ENCODE results near the gene ZFR. TPM values are rescaled to one million over a fixed set of nuclear protein-coding genes. Genes with fewer than 3 reads are reported as not detected.

The ZFR gene
- polyA plus RNA-seq, 1 experiment, result 88.6 TPM

GRCh38 chr5:32329395-32329834, 115.1 kb downstream of the ZFR start:
- CTCF ChIA-PET, result interaction anchor here (0.5 to 6.0 kb wide), 32 partner anchors 9 to 505 kb away, joined by 3 to 145 read pairs (median 4); no protein-coding TSS in a partner anchor
- H3K27me3 ChIP-seq (ENCODE audit: control insufficient read depth, insufficient read depth, low read length), result no peaks in the 10 kb centered on the region
- peak; percentile 80 for TF ChIP-seq CTCF (IDR thresholded peaks at IDR 0.05; ENCODE audit: insufficient read depth, low read depth, low read length)
- H3K4me3 ChIP-seq (ENCODE audit: low read depth, low read length), result no peak overlapping the region
- no peak for DNase-seq (ENCODE audit: low read depth)
- H3K36me3 ChIP-seq (ENCODE audit: control insufficient read depth, insufficient read depth, low read length), result no peaks in the 10 kb centered on the region
- POLR2A ChIA-PET, result no interaction called here

GRCh38 chr5:32326216-32326772, 118.2 kb downstream of the ZFR start:
- TF ChIP-seq CTCF (IDR thresholded peaks at IDR 0.05; ENCODE audit: insufficient read depth, low read depth, low read length), result no peak
- Histone ChIP-seq H3K36me3 (ENCODE audit: control insufficient read depth, insufficient read depth, low read length) (no peaks in the 10 kb centered on the region), H3K27me3 (ENCODE audit: control insufficient read depth, insufficient read depth, low read length) (no peaks in the 10 kb centered on the region), H3K4me3 (ENCODE audit: low read depth, low read length) (no peak overlapping the region)
- DNase-seq (ENCODE audit: low read depth), result no peak
- ChIA-PET CTCF (interaction anchor here (6.0 kb wide), 1 partner anchor 94 kb away, joined by 145 read pairs; no protein-coding TSS in a partner anchor), POLR2A (no interaction called here)

GRCh38 chr5:32325616-32326015, 118.9 kb downstream of the ZFR start:
- CTCF ChIA-PET, result no interaction called here
- Histone ChIP-seq H3K36me3 (ENCODE audit: control insufficient read depth, insufficient read depth, low read length) (no peaks in the 10 kb centered on the region), H3K27me3 (ENCODE audit: control insufficient read depth, insufficient read depth, low read length) (no peaks in the 10 kb centered on the region), H3K4me3 (ENCODE audit: low read depth, low read length) (no peak overlapping the region)
- no peak for TF ChIP-seq CTCF (IDR thresholded peaks at IDR 0.05; ENCODE audit: insufficient read depth, low read depth, low read length)
- no peak for DNase-seq (ENCODE audit: low read depth)
- POLR2A ChIA-PET, result no interaction called here

- CTCF ChIA-PET, result interaction anchor here (1.2 kb wide), 1 partner anchor 93 kb away, joined by 7 read pairs; no protein-coding TSS in a partner anchor
- DNase-seq (ENCODE audit: low read depth), result no peak
- no peak for TF ChIP-seq CTCF (IDR thresholded peaks at IDR 0.05; ENCODE audit: insufficient read depth, low read depth, low read length)
- no peaks in the 10 kb centered on the region for H3K36me3 ChIP-seq (ENCODE audit: control insufficient read depth, insufficient read depth, low read length)
- no peaks in the 10 kb centered on the region for H3K27me3 ChIP-seq (ENCODE audit: control insufficient read depth, insufficient read depth, low read length)
- no peak overlapping the region for H3K4me3 ChIP-seq (ENCODE audit: low read depth, low read length)
- POLR2A ChIA-PET, result no interaction called here
These were observed 119.5 kb downstream of the ZFR start for GRCh38 chr5:32325062-32325461.

GRCh38 chr5:32323741-32324140, 120.8 kb downstream of the ZFR start:
- CTCF ChIA-PET, result interaction anchor here (1.0 kb wide), 1 partner anchor 92 kb away, joined by 4 read pairs; no protein-coding TSS in a partner anchor
- Histone ChIP-seq H3K4me3 (ENCODE audit: low read depth, low read length) (no peak overlapping the region), H3K36me3 (ENCODE audit: control insufficient read depth, insufficient read depth, low read length) (no peaks in the 10 kb centered on the region), H3K27me3 (ENCODE audit: control insufficient read depth, insufficient read depth, low read length) (no peaks in the 10 kb centered on the region)
- POLR2A ChIA-PET, result no interaction called here
- TF ChIP-seq CTCF (IDR thresholded peaks at IDR 0.05; ENCODE audit: insufficient read depth, low read depth, low read length), result no peak
- DNase-seq (ENCODE audit: low read depth), result no peak

Measured in BJ (cell line).